IMR-90 (cell line): Measurements from ENCODE around the gene KRTAP6-2. TPM values are rescaled to one million over a fixed set of nuclear protein-coding genes. Genes with fewer than 3 reads are reported as not detected.

Experiments used
- ATAC-seq: fragments of 200-7000 bp; cut with Tn5 transposase; 2 replicates; pipeline ENCODE4 v1.9.1; 2020; ENCODE audit warnings: low read depth, mild to moderate bottlenecking, moderate library complexity
- BruUV-seq: library from RNA; stranded (reverse); fragments of 400-500 nt; replicated peaks from 2 replicates; lab custom pipeline; 2021; lab: Mats Ljungman, UMichigan
- CTCF ChIA-PET: fragments of 300-600 bp; formaldehyde crosslinking; extraction: SDS; loops from one replicate; lab custom pipeline; 2021; ENCODE audit warnings: antibody characterized with exemption; lab: Yijun Ruan, JAX
- POLR2A ChIA-PET: fragments of 300-600 bp; sonication (Branson Sonifier 250); formaldehyde crosslinking; loops from one replicate; lab custom pipeline; 2022; ENCODE audit warnings: antibody characterized with exemption; ENCODE audit not compliant: unreplicated experiment; lab: Charles Lee
- DNase-seq: peaks from one replicate; pipeline ENCODE4 v3.0.0; 2013
- H2AFZ ChIP-seq: replicated peaks from 2 replicates; pipeline ENCODE3; 2013; ENCODE audit warnings: low read length, mild to moderate bottlenecking; ENCODE audit not compliant: poor library complexity
- H2AK5ac ChIP-seq: 2 replicates; pipeline ENCODE4 v1.6.1; 2013; ENCODE audit warnings: low read depth, low read length, inconsistent platforms
- H2AK9ac ChIP-seq: replicated peaks from 2 replicates; pipeline ENCODE3; 2013; ENCODE audit warnings: mild to moderate bottlenecking, low read depth, low read length, moderate library complexity; ENCODE audit not compliant: poor library complexity
- H2BK120ac ChIP-seq: 2 replicates; pipeline ENCODE4 v1.6.1; 2013; ENCODE audit warnings: low read depth, low read length, inconsistent platforms
- H2BK15ac ChIP-seq: 3 replicates; pipeline ENCODE4 v1.6.1; 2013; ENCODE audit warnings: low read depth, low read length, inconsistent platforms
- H2BK20ac ChIP-seq: 2 replicates; pipeline ENCODE4 v1.6.1; 2013; ENCODE audit warnings: low read depth, mild to moderate bottlenecking, inconsistent platforms, low read length, moderate library complexity
- H2BK5ac ChIP-seq: 2 replicates; pipeline ENCODE4 v1.6.1; 2013; ENCODE audit warnings: mild to moderate bottlenecking, low read depth, low read length, inconsistent platforms; ENCODE audit not compliant: poor library complexity, severe bottlenecking
- H3K14ac ChIP-seq: replicated peaks from 2 replicates; pipeline ENCODE4 v1.6.1; 2013; ENCODE audit warnings: low read depth, low read length, inconsistent platforms
- H3K18ac ChIP-seq: 2 replicates; pipeline ENCODE4 v1.6.1; 2013; ENCODE audit warnings: low read depth, low read length, control low read depth
- H3K23ac ChIP-seq: 2 replicates; pipeline ENCODE4 v1.6.1; 2013; ENCODE audit warnings: low read depth, low read length, inconsistent platforms
- H3K27ac ChIP-seq: 2 replicates; pipeline ENCODE4 v1.5.1; 2013; ENCODE audit warnings: mild to moderate bottlenecking, control low read depth, low read length; ENCODE audit not compliant: insufficient read depth
- H3K27me3 ChIP-seq: 2 replicates; pipeline ENCODE4 v1.6.1; 2013; ENCODE audit warnings: low read length; ENCODE audit not compliant: control insufficient read depth, insufficient read depth
- H3K36me3 ChIP-seq: 2 replicates; pipeline ENCODE4 v1.6.1; 2013; ENCODE audit warnings: low read length, mixed read lengths; ENCODE audit not compliant: control insufficient read depth, insufficient read depth
- H3K4ac ChIP-seq: 2 replicates; pipeline ENCODE4 v1.6.1; 2013; ENCODE audit warnings: low read depth, low read length, inconsistent platforms
- H3K4me1 ChIP-seq: 2 replicates; pipeline ENCODE4 v1.6.1; 2013; ENCODE audit warnings: low read length, mixed read lengths; ENCODE audit not compliant: control insufficient read depth, insufficient read depth
- H3K4me2 ChIP-seq: 2 replicates; pipeline ENCODE4 v1.6.1; 2013; ENCODE audit warnings: low read depth, mild to moderate bottlenecking, control low read depth, low read length, moderate library complexity
- H3K4me3 ChIP-seq: 2 replicates; pipeline ENCODE4 v1.5.1; 2013; ENCODE audit warnings: low read depth, mild to moderate bottlenecking, control low read depth, low read length, moderate library complexity; ENCODE audit not compliant: insufficient read depth
- H3K56ac ChIP-seq: 2 replicates; pipeline ENCODE4 v1.6.1; 2013; ENCODE audit warnings: low read length, inconsistent platforms; ENCODE audit not compliant: insufficient read depth; ENCODE audit errors: extremely low read depth
- H3K79me1 ChIP-seq, 2 experiments: 2 replicates each; pipeline ENCODE4 v1.6.1; 2013; ENCODE audit warnings: low read length in 2 of 2, inconsistent platforms in 1 of 2, low read depth in 1 of 2
- H3K9ac ChIP-seq: 2 replicates; pipeline ENCODE4 v1.6.1; 2013; ENCODE audit warnings: low read depth, low read length, control low read depth
- H3K9me1 ChIP-seq: 2 replicates; pipeline ENCODE4 v1.6.1; 2013; ENCODE audit warnings: low read length, inconsistent platforms; ENCODE audit not compliant: insufficient read depth
- H3K9me3 ChIP-seq: 2 replicates; pipeline ENCODE4 v1.6.1; 2013; ENCODE audit warnings: low read length; ENCODE audit not compliant: control insufficient read depth, insufficient read depth
- H4K20me1 ChIP-seq: 2 replicates; pipeline ENCODE4 v1.6.1; 2013; ENCODE audit warnings: low read length, inconsistent platforms; ENCODE audit not compliant: insufficient read depth
- H4K5ac ChIP-seq: 2 replicates; pipeline ENCODE4 v1.6.1; 2013; ENCODE audit warnings: mild to moderate bottlenecking, low read depth, low read length, control low read depth
- H4K8ac ChIP-seq, 2 experiments: 2 replicates each; pipeline ENCODE4 v1.6.1; 2013; ENCODE audit warnings: low read depth in 2 of 2, low read length in 2 of 2, control low read depth in 1 of 2, inconsistent platforms in 1 of 2
- H4K91ac ChIP-seq: 2 replicates; pipeline ENCODE4 v1.6.1; 2013; ENCODE audit warnings: low read depth, low read length, inconsistent platforms; ENCODE audit not compliant: insufficient read depth
- BHLHE40 ChIP-seq: fragments of 150-350 bp; IDR thresholded peaks from 2 replicates; pipeline ENCODE4 v1.6.1; 2016; ENCODE audit warnings: mild to moderate bottlenecking, low read depth, low read length
- FOS ChIP-seq: fragments of 150-350 bp; IDR thresholded peaks from 2 replicates; pipeline ENCODE4 v1.6.1; 2016; ENCODE audit warnings: low read depth, low read length
- MXI1 ChIP-seq: IDR thresholded peaks from 2 replicates; pipeline ENCODE4 v1.6.1; 2012; ENCODE audit warnings: low read depth, mild to moderate bottlenecking, low read length, moderate library complexity, borderline replicate concordance
- NFE2L2 ChIP-seq: fragments of 150-350 bp; IDR thresholded peaks from 2 replicates; pipeline ENCODE4 v1.6.1; 2016; ENCODE audit warnings: low read depth, mild to moderate bottlenecking, low read length
- POLR2A ChIP-seq: IDR thresholded peaks from 2 replicates; pipeline ENCODE4 v1.6.1; 2012; ENCODE audit warnings: mild to moderate bottlenecking, low read depth, low read length
- RFX5 ChIP-seq: IDR thresholded peaks from 2 replicates; pipeline ENCODE4 v1.8.0; 2012; ENCODE audit warnings: low read depth, mild to moderate bottlenecking, low read length, moderate library complexity
- SMC3 ChIP-seq: fragments of 150-350 bp; IDR thresholded peaks from 2 replicates; pipeline ENCODE4 v1.6.1; 2016; ENCODE audit warnings: low read depth, mild to moderate bottlenecking, antibody characterized with exemption, low read length, moderate library complexity
- WGBS, 2 experiments: methylation state at CpG; one replicate each; pipeline versions ENCODE4 v1.1.5 to v1.1.7; 2013; ENCODE audit warnings: missing lambda C conversion rate in 2 of 2; ENCODE audit not compliant: insufficient read length in 1 of 2; ENCODE audit errors: extremely low coverage in 2 of 2; 5-methylcytosine and 5-hydroxymethylcytosine counted together
- dilution Hi-C: fragments of 300-500 bp; cut with HindIII; formaldehyde crosslinking; loops from one replicate; pipeline ENCODE4 v1.14.3; 2018; ENCODE audit warnings: low sequenced_read_pairs; ENCODE audit not compliant: unreplicated experiment
- in situ Hi-C: fragments of 300-500 bp; cut with MboI; formaldehyde crosslinking; loops from 3 replicates; pipeline ENCODE4 v1.14.3; 2019; ENCODE audit warnings: low sequenced_read_pairs, inconsistent platforms, mixed read lengths
- intact Hi-C: fragments of 100-400 bp; cut with micrococcal nuclease; formaldehyde crosslinking; loops from 2 replicates; pipeline ENCODE4 v1.10.0; 2022
- polyA plus RNA-seq, 3 experiments: library from polyadenylated mRNA; depleted of rRNA; stranded (reverse); fragments of >200 nt; gene quantifications; 2 replicates each; pipeline ENCODE4 v1.2.3, GENCODE V29; 2012; ENCODE audit warnings: low replicate concordance in 1 of 3
- total RNA-seq: library from RNA; depleted of rRNA; stranded (reverse); fragments of >200 nt; gene quantifications from 2 replicates; pipeline ENCODE4 v1.2.3, GENCODE V29; 2012
- TF ChIP-seq, protein P1 (sequence below): fragments of 150-350 bp; IDR thresholded peaks from 2 replicates; pipeline ENCODE4 v1.6.1; 2016; ENCODE audit warnings: low read depth, mild to moderate bottlenecking, low read length, moderate library complexity, borderline replicate concordance
- TF ChIP-seq, protein P2 (sequence below): conservative IDR thresholded peaks from 2 replicates; pipeline ENCODE4 v1.5.1; 2012; ENCODE audit warnings: mild to moderate bottlenecking, low read depth, low read length, improper control_type of control experiment
- TF ChIP-seq, protein P3 (sequence below): fragments of 150-350 bp; IDR thresholded peaks from 2 replicates; pipeline ENCODE4 v1.6.1; 2017; ENCODE audit warnings: mild to moderate bottlenecking, antibody characterized with exemption, low read length, low read depth

KRTAP6-2 gene
- total and polyA plus RNA-seq, 2 of the 4 experiments (the other 2 are of a cell fraction) = not detected

DNA sequence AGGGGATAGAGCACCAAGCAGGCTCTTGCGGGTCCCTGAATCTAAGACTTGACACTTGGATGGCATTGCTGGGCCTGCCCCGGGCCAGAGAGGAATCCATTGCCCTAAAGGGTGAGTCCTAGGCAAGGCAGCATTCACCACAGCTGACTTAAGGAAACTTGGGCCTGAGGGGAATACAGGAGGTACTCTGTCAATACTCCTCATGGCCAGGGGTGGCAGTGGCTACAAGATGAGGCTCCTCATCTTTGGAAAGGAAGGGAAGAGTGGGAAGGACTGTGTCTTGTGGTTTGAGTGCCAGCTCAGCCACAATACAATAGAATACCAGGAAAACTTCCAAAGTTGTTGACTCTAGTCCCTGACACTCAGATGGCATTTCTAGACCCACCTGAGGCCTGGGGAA is 7.3 kb upstream of the KRTAP6-2 start:
- Histone ChIP-seq H3K9ac (no peak overlapping the region), H3K4me3 (no peak overlapping the region), H2AK9ac (no peak overlapping the region), H3K9me3 (peaks cover 16% of the 10 kb centered on the region), H3K4ac (no peak overlapping the region), H3K4me2 (no peak overlapping the region), H2BK20ac (no peak overlapping the region), H3K27me3 (no peaks in the 10 kb centered on the region), H3K27ac (no peak overlapping the region), H2AK5ac (no peak overlapping the region), H4K20me1 (no peaks in the 10 kb centered on the region), H3K14ac (no peak overlapping the region), H2BK15ac (no peak overlapping the region), H3K9me1 (no peaks in the 10 kb centered on the region), H4K8ac (no peak overlapping the region), H2BK5ac (no peak overlapping the region), H3K36me3 (no peaks in the 10 kb centered on the region), H3K18ac (no peak overlapping the region), H4K91ac (no peak overlapping the region), H3K56ac (no peak overlapping the region), H4K5ac (no peak overlapping the region), H3K23ac (no peak overlapping the region), H3K79me1 (no peaks in the 10 kb centered on the region), H3K4me1 (no peaks in the 10 kb centered on the region), H2BK120ac (no peak overlapping the region), H2AFZ (no peak overlapping the region)
- BruUV-seq = no TSS peak
- ChIA-PET CTCF (no interaction called here), POLR2A (no interaction called here)
- TF ChIP-seq, protein P1, sequence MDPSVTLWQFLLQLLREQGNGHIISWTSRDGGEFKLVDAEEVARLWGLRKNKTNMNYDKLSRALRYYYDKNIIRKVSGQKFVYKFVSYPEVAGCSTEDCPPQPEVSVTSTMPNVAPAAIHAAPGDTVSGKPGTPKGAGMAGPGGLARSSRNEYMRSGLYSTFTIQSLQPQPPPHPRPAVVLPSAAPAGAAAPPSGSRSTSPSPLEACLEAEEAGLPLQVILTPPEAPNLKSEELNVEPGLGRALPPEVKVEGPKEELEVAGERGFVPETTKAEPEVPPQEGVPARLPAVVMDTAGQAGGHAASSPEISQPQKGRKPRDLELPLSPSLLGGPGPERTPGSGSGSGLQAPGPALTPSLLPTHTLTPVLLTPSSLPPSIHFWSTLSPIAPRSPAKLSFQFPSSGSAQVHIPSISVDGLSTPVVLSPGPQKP = no peak
- TF ChIP-seq NFE2L2 (no peak), FOS (no peak), MXI1 (no peak), POLR2A (no peak), BHLHE40 (no peak), RFX5 (no peak), SMC3 (no peak)
- TF ChIP-seq, protein P2, sequence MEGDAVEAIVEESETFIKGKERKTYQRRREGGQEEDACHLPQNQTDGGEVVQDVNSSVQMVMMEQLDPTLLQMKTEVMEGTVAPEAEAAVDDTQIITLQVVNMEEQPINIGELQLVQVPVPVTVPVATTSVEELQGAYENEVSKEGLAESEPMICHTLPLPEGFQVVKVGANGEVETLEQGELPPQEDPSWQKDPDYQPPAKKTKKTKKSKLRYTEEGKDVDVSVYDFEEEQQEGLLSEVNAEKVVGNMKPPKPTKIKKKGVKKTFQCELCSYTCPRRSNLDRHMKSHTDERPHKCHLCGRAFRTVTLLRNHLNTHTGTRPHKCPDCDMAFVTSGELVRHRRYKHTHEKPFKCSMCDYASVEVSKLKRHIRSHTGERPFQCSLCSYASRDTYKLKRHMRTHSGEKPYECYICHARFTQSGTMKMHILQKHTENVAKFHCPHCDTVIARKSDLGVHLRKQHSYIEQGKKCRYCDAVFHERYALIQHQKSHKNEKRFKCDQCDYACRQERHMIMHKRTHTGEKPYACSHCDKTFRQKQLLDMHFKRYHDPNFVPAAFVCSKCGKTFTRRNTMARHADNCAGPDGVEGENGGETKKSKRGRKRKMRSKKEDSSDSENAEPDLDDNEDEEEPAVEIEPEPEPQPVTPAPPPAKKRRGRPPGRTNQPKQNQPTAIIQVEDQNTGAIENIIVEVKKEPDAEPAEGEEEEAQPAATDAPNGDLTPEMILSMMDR = no peak
- TF ChIP-seq, protein P3, sequence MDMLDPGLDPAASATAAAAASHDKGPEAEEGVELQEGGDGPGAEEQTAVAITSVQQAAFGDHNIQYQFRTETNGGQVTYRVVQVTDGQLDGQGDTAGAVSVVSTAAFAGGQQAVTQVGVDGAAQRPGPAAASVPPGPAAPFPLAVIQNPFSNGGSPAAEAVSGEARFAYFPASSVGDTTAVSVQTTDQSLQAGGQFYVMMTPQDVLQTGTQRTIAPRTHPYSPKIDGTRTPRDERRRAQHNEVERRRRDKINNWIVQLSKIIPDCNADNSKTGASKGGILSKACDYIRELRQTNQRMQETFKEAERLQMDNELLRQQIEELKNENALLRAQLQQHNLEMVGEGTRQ = no peak
- no CpG with 5 or more reads among the region's 2 CpGs for WGBS, 2 experiments
- dilution Hi-C loops (no loop called here), intact Hi-C loops (no loop called here), in situ Hi-C loops (no loop called here)
- DNase-seq = no peak
- ATAC-seq = no peak
